Measurements from ENCODE around the gene LMCD1.

DNA sequence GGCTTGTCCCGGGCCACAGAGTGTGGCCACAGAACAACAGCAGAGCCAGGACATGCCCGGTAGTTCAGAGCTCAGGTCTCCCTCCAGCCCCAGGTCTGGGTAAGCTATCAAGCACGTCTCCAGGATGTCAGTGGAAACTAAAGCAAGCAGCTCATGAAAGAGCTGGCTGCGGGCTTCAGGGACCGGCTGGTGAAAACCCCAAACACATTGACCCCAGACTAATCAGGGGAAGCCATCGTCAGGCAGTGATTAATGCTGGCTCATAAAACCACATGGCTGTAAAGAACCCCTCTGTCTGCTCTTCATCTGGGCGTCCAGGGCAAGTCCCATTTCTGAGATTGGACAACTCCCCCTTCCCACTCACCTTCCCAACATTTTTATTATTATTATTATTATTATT is 37.8 kb downstream of the LMCD1 start:
- TF ChIP-seq POLR2A (IDR thresholded peaks at IDR 0.05) (no peak), EP300 (IDR thresholded peaks at IDR 0.05) (no peak)
- TF ChIP-seq, protein P1, sequence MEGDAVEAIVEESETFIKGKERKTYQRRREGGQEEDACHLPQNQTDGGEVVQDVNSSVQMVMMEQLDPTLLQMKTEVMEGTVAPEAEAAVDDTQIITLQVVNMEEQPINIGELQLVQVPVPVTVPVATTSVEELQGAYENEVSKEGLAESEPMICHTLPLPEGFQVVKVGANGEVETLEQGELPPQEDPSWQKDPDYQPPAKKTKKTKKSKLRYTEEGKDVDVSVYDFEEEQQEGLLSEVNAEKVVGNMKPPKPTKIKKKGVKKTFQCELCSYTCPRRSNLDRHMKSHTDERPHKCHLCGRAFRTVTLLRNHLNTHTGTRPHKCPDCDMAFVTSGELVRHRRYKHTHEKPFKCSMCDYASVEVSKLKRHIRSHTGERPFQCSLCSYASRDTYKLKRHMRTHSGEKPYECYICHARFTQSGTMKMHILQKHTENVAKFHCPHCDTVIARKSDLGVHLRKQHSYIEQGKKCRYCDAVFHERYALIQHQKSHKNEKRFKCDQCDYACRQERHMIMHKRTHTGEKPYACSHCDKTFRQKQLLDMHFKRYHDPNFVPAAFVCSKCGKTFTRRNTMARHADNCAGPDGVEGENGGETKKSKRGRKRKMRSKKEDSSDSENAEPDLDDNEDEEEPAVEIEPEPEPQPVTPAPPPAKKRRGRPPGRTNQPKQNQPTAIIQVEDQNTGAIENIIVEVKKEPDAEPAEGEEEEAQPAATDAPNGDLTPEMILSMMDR (IDR thresholded peaks at IDR 0.05): no peak
